Gastrocnemius medialis (tissue), 4 donors: ENCODE results near the gene CPZ. TPM values are rescaled to one million over a fixed set of nuclear protein-coding genes. Genes with fewer than 3 reads are reported as not detected.

ENCODE experiments used
- ATAC-seq, 2 donors: fragments of 150-250 bp; one replicate each; pipeline ENCODE4 v1.9.1; 2016
- DNase-seq, 2 donors: peaks; one replicate each; pipeline ENCODE4 v3.0.0-alpha.2; 2019
- H3K27ac ChIP-seq, 4 donors: fragments of 200-600 bp; sonication (generic); 1 replicate in 1 of 4; 2 replicates in 3 of 4; pipeline ENCODE4 v1.5.1; 2016 to 2018; ENCODE audit warnings: mild to moderate bottlenecking in 2 of 4, moderate library complexity in 1 of 4
- H3K27me3 ChIP-seq, 3 donors: fragments of 200-600 bp; sonication (generic) in 2 of 3; 1 replicate in 1 of 3; 2 replicates in 2 of 3; pipeline versions ENCODE4 v1.5.1 to v1.6.0; 2016 to 2019; ENCODE audit warnings: mild to moderate bottlenecking in 1 of 3, moderate library complexity in 1 of 3
- H3K36me3 ChIP-seq, 2 donors: fragments of 200-600 bp; sonication (generic) in 1 of 2; one replicate each; pipeline ENCODE4 v1.5.1; 2017 to 2018
- H3K4me1 ChIP-seq, 2 donors: fragments of 200-600 bp; sonication (generic) in 1 of 2; one replicate each; pipeline ENCODE4 v1.5.1; 2016 to 2017; ENCODE audit warnings: mild to moderate bottlenecking in 2 of 2
- H3K4me3 ChIP-seq, 4 donors: fragments of 200-600 bp; sonication (generic) in 3 of 4; 1 replicate in 1 of 4; 2 replicates in 3 of 4; pipeline ENCODE4 v1.5.1; 2016 to 2019; ENCODE audit warnings: mild to moderate bottlenecking in 2 of 4
- H3K9me3 ChIP-seq, 3 donors: fragments of 200-600 bp; sonication (generic) in 2 of 3; 1 replicate in 1 of 3; 2 replicates in 2 of 3; pipeline ENCODE4 v1.5.1; 2016 to 2019
- CTCF ChIP-seq, 5 experiments: fragments of 450-650 bp in 3 of 5; fragments of 200-600 bp in 2 of 5; sonication (generic) in 2 of 5; IDR thresholded peaks in 4 of 5; conservative IDR thresholded peaks in 1 of 5; 1 replicate in 4 of 5; 2 replicates in 1 of 5; pipeline ENCODE4 v1.5.1; 2016 to 2019; ENCODE audit warnings: antibody characterized with exemption in 5 of 5, mild to moderate bottlenecking in 3 of 5, moderate library complexity in 3 of 5
- POLR2A ChIP-seq, 2 donors: fragments of 450-650 bp; IDR thresholded peaks; one replicate each; pipeline ENCODE4 v1.6.1; 2017; ENCODE audit warnings: antibody characterized with exemption in 2 of 2, mild to moderate bottlenecking in 2 of 2, moderate library complexity in 2 of 2
- in situ Hi-C, 4 donors: fragments of 200-750 bp; cut with MboI; loops; one replicate each; pipeline versions ENCODE4 v1.15.0 to v1.8.0; 2017; ENCODE audit warnings: low sequenced_read_pairs in 4 of 4
- intact Hi-C: fragments of 100-400 bp; cut with DNase I; formaldehyde crosslinking; loops from one replicate; pipeline ENCODE4 v1.15.1; 2023; ENCODE audit warnings: low total_unique reads
- total RNA-seq, 4 donors: library from RNA; depleted of rRNA; stranded (reverse); fragments of >200 nt; gene quantifications; one replicate each; pipeline versions ENCODE4 v1.1.0 to v1.2.3, GENCODE V29; 2016

CPZ gene
- total RNA-seq, 4 donors from 2014 or later, result not detected

DNA sequence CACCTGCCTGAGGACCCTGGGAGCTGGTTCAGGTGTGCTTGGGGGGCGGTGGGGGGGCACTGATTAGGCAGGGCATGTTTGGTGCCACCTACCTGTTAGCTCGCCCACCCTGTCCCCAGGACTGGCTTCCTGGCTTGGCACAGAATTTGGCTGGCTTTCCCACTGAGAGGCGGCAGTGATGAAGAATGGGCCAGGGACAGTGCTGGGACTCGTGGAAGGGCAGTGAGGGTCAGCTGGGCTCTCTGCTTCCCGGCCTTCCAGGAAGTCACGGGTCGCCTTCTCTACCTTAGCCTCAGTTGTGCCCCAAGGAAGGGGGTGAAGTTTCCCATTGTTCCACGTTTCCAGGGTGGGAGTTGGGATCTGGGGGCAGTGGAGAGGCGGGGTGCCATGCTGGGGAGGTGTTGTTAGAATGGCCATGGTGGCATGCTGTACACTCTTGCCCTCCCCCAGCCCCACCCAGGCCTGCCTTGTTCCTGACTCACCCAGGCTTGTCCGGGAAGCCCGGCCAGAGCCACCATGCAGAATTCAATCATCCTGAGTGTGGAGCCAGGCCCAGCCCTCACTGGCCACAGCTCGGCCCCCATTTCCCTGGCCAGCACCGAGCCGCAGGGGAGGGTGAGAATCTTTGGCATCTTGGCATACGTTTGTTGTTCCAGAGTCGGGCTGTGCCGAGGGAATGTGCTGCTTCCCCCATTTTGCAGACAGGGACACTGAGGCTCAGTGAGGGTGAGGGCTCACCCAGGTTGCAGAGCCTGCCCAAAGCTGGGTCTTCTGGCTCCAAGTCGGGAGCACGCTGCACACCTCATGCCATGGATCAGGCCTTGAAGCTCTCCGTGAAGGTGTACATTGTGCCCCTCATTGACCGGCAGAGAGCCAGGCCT lies 34.2 kb upstream of the CPZ start:
- no peaks in the 10 kb centered on the region for H3K9me3 ChIP-seq
- TF ChIP-seq CTCF (IDR thresholded peaks at IDR 0.05 in 4 of 5, conservative IDR thresholded peaks at IDR 0.05 in 1 of 5) (no peak), POLR2A (IDR thresholded peaks at IDR 0.05) (no peak)
- intact Hi-C loops, result no loop called here
- DNase-seq (no peak), ATAC-seq (no peak)
- no peak overlapping the region for H3K4me3 ChIP-seq
- in situ Hi-C loops, result no loop called here
- H3K27me3 ChIP-seq, result peaks cover 0 to 4% (median 0%) of the 10 kb centered on the region in 3 donors
- H3K36me3 ChIP-seq, result no peaks in the 10 kb centered on the region
- H3K4me1 ChIP-seq, result no peaks in the 10 kb centered on the region
- no peak overlapping the region for H3K27ac ChIP-seq

DNA sequence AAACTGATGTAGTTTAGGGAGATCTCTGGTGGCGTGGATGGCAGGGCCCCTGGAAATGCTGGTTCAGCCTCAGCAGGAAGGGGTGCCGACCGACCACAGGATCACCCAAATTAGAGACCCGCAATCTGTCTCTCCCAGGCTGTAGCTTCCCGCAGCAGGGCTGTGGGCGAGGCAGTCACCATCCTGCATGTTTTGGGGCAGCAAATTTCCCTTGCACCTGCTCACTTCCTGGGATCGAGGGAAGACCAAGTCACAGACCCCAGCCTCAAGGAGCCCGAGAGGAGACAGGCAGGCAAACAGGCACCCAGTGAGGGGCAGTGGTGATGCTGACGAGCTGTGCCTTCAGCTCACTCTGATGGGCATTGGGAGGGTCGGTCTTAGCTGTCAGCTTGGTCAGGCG lies 33.6 kb upstream of the CPZ start:
- Histone ChIP-seq H3K36me3 (no peaks in the 10 kb centered on the region), H3K27me3 (peaks cover 0 to 4% (median 0%) of the 10 kb centered on the region in 3 donors), H3K9me3 (no peaks in the 10 kb centered on the region), H3K27ac (no peak overlapping the region), H3K4me3 (no peak overlapping the region), H3K4me1 (no peaks in the 10 kb centered on the region)
- no peak for TF ChIP-seq CTCF (IDR thresholded peaks at IDR 0.05 in 4 of 5, conservative IDR thresholded peaks at IDR 0.05 in 1 of 5)
- DNase-seq (no peak), ATAC-seq (no peak)
- intact Hi-C loops, result no loop called here
- in situ Hi-C loops, result no loop called here

- DNase-seq, result no peak
Measured at GRCh38 chr4:8559524-8560264, 32.9 kb upstream of the CPZ start.

More at GRCh38 chr4:8559524-8560264, 32.9 kb upstream of the CPZ start:
- Histone ChIP-seq H3K4me3 (no peak overlapping the region), H3K27me3 (peaks cover 0 to 4% (median 0%) of the 10 kb centered on the region in 3 donors), H3K4me1 (no peaks in the 10 kb centered on the region), H3K36me3 (no peaks in the 10 kb centered on the region), H3K9me3 (no peaks in the 10 kb centered on the region), H3K27ac (no peak overlapping the region)
- intact Hi-C loops, result no loop called here
- TF ChIP-seq POLR2A (IDR thresholded peaks at IDR 0.05) (no peak), CTCF (IDR thresholded peaks at IDR 0.05 in 4 of 5, conservative IDR thresholded peaks at IDR 0.05 in 1 of 5) (no peak)
- in situ Hi-C loops, result no loop called here
- no peak for ATAC-seq
